AG09309 (cell line): ENCODE data around the gene MAPK8IP3.

ENCODE experiments used
- DNase-seq: peaks from one replicate; pipeline ENCODE4 v3.0.0-alpha.2; 2010; ENCODE audit warnings: low read depth
- H3K4me3 ChIP-seq: 2 replicates; pipeline ENCODE4 v1.5.1; 2011; ENCODE audit warnings: mild to moderate bottlenecking, low read depth, low read length, moderate library complexity; ENCODE audit not compliant: control insufficient read depth
- CTCF ChIP-seq: IDR thresholded peaks from 2 replicates; pipeline ENCODE4 v1.5.1; 2011; ENCODE audit warnings: mild to moderate bottlenecking, low read depth, low read length, inconsistent platforms; ENCODE audit not compliant: insufficient read depth, control insufficient read depth; ENCODE audit errors: missing control alignments

Gene MAPK8IP3

DNA sequence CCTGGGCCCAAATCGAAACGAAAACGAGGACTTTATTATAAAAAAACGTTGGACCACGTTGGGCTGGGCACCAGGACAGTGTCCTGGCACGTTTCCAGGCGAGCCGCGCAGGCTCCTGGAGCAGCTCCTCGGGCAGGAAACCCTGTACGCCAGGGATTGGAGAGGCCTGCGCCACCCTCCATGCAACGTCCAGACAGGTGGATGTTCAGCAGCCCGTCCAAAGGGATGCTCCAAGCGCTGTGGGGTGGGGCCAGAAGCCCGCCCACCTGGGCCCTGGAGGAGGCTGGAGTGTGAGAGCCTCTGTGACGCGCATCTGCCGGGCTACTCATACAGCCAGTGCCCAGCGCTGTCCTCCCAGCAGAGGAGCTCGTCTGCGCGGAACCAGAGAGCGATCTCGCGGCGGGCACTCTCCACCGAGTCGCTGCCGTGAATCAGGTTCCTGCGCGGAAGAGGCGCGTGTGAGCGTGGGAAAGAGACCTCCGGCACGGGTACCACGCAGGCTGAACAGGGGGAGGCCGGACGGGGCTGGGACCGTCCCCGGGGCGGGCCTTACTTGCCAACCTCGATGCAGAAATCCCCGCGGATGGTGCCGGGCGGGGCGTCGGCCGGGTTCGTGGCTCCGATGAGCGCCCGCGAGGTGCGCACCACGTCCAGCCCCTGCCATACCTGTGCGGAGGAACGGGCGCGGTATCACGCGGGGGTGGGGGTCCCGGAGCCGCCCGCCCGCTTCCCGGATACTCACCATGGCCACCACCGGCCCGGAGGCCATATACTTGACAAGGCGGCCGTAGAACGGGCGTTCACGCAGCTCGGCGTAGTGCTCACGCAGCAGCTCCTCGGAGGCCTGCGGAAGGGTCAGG is 64.6 kb downstream of the MAPK8IP3 start:
- DNase-seq: no peak
- no peak for TF ChIP-seq CTCF
- H3K4me3 ChIP-seq: peak overlapping the region; percentile 50

GRCh38 chr16:1771188-1771863 is 65.3 kb downstream of the MAPK8IP3 start, which contains the start of gene NME3:
NME3 (minus strand) TSS chr16:1771543; CDS start chr16:1771534, 9 bp downstream.
- DNase-seq: no peak
- peak within 1 kb of the TSS; percentile 50 for H3K4me3 ChIP-seq
- no peak for TF ChIP-seq CTCF

DNA sequence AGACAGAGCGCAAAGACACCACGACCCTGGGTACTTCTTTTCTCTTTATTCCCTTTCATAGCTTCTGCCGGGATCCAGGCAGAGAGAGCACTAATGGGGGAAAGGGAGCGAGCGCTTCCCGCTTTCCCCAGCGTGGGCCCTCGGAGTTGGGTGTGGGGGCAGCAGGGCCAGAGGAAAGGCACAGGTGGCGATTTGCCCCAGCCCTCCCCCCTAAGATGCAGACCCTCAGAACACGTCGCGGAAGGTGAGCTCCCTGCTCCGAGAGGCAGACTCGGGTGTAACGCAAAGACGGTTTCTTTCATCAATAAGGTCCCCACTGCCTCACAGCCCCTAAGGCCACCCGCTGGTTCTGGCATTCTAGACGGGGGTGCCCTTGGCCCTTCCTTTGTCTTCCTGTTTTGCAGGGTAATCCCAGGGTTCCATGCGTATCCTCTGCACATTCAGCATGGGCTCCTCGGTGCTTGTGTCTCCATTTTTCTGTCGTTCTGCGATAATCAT is 65.9 kb downstream of the MAPK8IP3 start:
- no peak for TF ChIP-seq CTCF
- peak overlapping the region; percentile 50 for H3K4me3 ChIP-seq
- no peak for DNase-seq

DNA sequence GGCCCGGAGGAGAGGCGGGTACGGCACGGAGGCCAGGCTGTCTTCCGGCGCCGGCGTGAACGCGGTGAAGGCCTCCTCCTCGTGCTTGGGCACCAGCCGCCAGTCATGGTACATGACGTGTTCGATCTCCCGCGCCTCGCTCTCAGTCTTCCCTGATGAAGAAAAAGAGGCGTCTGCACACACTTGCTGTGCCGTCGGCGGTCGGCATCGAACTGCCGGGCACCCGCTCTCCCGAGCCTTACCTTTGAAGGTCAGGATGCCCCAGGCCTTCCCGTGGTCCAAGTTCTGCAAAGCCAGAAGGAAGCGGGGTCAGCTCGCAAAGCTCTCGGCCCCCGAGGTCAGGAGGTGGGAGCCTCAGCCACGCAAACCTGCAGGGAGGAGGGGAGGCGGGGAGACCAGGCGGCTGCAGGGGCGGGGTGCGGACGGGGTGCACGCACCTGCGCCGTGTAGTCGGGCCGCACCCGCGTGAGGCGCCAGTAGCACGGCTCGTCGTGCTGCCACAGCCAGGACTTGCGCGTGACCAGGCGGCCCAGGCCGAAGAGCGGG is 66.4 kb downstream of the MAPK8IP3 start, which contains the start of gene EME2:
TSS of gene EME2 (plus strand) at position 449 of the 546 bp plus-strand sequence. CDS start 418 bp downstream, outside the sequence.
- DNase-seq: no peak
- peak within 1 kb of the TSS; percentile 50 for H3K4me3 ChIP-seq
- no peak for TF ChIP-seq CTCF

DNA sequence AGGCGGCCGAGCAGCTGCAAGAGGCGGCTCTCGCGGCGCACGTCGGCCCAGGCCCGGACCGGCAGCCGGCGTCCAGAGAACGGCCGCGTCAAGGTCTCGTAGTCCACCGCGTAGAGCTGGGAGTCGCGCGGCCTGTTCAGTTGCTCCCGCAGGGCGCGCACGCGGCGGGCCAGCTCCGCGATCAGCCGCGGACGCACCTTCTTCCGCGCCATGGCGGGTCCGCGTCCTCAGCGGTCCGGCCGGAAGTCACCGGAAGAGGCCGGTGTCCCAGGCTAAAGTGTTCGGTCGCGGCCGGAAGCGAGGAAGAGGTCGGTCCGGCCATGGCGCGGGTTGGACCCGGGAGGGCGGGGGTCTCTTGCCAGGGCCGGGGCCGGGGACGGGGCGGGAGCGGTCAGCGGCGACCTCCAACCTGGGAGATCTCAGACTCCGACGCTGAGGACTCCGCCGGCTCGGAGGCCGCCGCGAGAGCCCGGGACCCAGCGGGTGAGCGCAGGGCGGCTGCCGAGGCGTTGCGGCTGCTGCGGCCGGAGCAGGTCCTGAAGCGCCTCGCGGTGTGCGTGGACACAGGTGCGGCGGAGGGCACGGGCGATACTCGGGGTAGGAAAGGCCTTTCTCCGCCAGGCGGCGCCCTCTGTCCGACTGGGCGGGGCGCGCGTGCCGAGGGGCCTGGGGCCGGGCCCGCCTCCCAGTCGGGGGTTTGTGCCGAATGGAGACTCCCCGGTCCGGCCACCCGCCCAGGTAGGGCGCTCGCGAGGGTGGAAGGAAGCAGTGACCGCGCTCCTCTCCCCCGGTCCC is 67.1 kb downstream of the MAPK8IP3 start, which contains the start of gene MRPS34:
TSS of gene MRPS34 (minus strand) at position 227 of the 795 bp plus-strand sequence. CDS start at position 212, 15 bp downstream.
- TF ChIP-seq CTCF: peak; percentile 60
- no peak for DNase-seq
- peak within 1 kb of the TSS; percentile 50 for H3K4me3 ChIP-seq

- TF ChIP-seq CTCF: no peak
- no peak for DNase-seq
Measured at GRCh38 chr16:1773703-1774447, 67.9 kb downstream of the MAPK8IP3 start.

More at GRCh38 chr16:1773703-1774447, 67.9 kb downstream of the MAPK8IP3 start:
- H3K4me3 ChIP-seq: peak overlapping the region; percentile 50
